ENCODE measurements around the gene TRRAP. TPM values are rescaled to one million over a fixed set of nuclear protein-coding genes. Genes with fewer than 3 reads are reported as not detected.
A peak's percentile ranks its signal among the peaks of the same experiment; 100 is the strongest.

Gene TRRAP
- polyA plus RNA-seq, 5 donors: 29.4 to 41.1 (median 31.4) TPM

DNA sequence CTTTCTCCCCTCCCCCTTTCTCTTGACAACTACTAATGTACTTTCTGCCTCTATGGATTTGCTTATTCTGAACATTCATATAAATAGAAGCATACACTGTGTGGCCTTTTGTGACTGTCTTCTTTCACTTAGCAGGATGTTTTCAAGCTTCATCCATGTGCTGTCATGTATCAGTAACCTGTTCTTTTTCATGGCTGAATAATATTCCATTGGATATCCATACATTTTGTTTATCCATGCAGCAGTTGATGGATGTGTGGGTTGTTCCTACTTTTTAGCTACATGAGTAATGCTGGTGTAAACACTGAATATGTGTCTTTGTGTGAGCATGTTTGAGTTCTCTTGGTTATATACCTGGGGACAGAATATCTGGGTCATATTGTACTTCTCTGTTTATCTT lies 107.6 kb downstream of the TRRAP start:
- DNase-seq: no peak

GRCh38 chr7:98988641-98989040 lies 110.3 kb downstream of the TRRAP start:
- DNase-seq: no peak

- DNase-seq: no peak
These were observed 112.0 kb downstream of the TRRAP start for GRCh38 chr7:98990356-98990755.

DNA sequence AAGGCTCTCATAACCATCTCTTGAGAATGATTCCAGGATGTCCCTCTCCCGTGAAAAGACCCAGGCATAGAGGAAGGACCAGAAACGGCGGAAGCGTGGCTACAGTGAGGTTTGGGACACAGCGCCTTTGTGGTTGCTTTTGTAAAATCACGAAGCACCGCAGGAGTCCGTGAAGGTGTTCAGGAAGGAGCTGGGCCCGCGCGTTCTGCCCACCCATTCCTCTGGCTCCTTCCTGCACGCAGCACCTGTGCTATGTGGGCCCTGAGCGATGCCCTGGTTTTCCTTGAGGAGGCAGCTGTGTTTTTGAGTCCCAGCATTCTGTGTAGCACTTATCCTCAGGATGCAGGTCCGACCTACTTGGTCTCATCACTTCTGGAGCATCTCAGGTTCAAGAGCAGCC lies 112.8 kb downstream of the TRRAP start:
- DNase-seq: no peak

GRCh38 chr7:98992076-98992475 lies 113.7 kb downstream of the TRRAP start:
- no peak for DNase-seq

DNA sequence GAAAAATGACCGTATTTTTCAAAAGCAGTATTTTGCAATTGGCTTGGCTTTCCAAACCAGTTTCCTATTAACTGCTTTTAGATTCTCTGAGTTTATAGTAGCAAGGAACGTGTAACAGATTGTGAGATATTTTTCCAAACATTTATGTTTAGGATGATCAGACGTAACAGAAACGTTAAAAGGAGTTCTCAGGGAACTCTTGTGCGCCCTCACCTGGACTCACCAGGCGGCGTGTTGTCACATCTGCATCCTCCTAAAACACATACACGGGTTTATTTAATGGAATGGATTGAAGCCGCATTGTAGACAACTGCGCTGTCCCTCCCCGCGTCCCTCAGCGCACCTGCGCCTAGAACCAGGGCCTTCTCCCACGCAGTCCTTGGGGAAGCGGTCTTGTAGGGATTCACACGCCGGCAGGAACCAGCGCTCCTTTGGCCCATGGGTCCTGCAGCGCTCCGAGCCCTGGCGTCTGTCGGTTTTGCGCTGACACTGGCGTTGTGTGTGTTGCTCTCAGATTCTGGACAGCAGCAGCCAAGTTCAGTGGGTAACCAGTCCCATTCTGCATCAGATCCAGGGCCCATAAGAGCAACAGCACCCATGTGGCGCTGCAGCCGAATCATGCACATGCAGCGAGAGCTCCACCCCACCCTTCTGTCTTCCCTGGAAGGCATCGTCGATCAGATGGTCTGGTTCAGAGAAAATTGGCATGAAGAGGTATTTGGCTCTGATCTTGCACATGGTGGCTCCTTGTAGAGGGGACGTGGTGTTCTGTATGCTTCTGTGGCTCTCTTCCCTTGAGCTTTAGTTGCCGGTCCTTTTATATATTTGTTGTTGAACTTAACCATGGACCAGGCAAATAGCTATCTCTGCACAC lies 114.9 kb downstream of the TRRAP start:
- no peak for DNase-seq

GRCh38 chr7:98994046-98994944 lies 116.0 kb downstream of the TRRAP start:
- no peak for DNase-seq

DNA sequence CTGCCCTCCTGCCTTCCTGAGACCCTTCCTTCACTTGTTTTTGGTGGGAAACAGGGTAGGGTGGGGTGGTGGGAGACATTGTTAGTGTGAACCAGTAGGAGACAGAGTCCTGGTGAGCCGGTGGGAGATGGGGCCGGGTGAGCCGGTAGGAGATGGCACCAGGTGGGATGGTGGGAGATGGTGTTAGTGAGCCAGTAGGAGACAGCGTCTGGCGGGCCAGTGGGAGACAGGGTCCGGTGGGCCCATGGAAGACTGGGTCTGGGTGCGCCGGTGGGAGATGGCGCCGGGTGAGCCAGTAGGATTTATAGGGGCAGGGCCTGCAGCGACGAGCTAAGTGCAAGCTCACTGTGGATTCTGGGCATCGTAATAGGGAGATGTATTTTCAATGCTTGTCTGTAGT lies 116.8 kb downstream of the TRRAP start:
- no peak for DNase-seq

- no peak for DNase-seq
These were observed 117.3 kb downstream of the TRRAP start for GRCh38 chr7:98995523-98996149.

GRCh38 chr7:98996150-98996552 lies 117.8 kb downstream of the TRRAP start:
- no peak for DNase-seq

DNA sequence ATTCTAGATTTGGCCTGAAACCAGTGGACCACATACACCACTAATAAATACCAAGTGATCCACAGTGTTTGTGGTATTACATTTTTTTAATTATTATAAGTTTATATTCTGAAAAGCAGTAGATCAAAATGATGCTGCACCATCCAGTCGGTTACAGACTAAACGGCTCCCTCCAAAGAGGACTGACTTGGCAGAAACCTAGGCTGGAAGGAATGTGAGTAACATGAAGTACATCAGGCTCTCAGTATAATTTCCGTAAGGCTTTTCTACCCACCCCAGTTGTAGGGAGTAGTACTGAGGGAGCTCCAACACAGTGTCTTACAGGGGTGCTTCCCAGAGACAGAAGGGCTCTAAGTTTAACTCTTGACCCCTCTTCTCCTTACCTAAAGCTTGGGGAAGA lies 119.5 kb downstream of the TRRAP start:
- no peak for DNase-seq

DNA sequence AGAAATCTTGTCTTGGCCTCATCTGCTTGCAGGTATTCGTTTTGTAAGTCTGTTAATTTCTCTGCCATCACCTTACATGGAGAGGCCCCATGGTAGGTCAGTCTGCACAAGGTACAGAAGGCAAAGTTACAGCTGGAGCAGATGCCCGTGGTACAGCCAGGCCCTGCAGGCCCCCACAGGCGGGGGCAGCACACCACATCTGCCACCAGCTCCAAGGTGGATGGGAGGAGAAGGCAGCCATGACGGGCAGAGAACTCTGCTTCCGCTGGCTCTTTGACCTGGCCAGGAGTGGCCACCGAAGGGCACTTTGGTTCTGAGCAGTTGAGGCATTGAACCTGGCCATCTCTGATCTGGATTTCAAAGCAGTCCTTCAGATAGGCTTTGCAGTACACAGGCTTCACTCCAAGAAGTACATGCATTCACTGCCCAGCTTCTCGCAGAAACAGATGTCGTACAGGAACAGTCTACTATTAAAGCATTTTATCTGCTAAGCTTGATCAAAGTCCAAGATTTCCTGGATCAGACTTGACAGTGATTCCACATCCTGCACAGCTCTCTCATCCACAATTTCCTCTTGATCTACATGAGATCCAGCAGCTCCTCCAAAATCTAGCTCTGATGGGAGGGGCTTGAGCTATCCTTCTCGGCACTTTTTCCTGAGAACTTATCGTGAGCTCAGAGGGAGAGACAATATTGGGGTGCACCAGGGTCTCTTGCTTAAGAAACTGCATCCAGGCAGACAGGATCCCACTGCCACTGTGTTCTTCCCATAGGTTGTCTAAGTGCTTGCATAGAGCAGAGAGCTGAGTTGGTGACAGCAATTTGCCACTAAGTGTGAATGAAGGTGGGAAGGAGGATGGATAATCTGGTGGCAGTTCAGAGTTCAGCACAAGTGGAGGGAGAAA lies 120.7 kb downstream of the TRRAP start:
- no peak for DNase-seq

GRCh38 chr7:99000196-99000903 lies 122.0 kb downstream of the TRRAP start:
- DNase-seq: no peak

- DNase-seq: no peak
These were observed 122.7 kb downstream of the TRRAP start for GRCh38 chr7:99000904-99001465.

GRCh38 chr7:99001482-99002147 lies 123.3 kb downstream of the TRRAP start:
- DNase-seq: no peak

DNA sequence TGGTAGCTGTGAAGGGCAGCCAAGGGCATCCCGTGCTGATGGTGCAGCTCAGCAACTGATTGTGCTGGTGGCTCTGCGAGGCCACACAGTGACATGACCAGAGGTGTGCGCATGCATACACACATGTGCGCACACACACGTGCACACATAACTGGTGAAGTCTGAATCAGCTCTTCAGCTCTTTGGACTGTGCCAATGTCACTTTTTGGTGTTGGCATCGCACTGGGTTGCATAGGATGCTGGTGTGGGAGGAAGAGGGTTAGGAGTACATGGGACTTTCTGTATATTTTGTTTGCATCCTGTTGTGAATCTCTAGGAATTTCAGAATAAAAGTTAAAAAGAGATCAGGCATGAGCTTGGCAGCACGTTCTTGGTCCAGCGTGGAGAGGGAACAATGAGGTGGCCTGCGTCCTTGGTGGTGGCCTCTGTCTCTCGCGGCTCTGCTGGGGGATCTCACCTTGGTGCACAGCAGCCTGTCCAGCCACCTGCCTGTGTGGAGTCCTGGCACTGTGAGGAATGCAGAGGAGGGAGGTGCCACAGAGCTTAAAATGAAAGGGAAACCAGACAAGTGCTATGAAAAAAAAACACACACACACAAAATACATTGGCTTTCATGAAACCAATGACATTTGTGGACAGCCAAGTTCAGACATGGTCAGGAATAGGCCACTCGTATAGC lies 124.0 kb downstream of the TRRAP start:
- DNase-seq: no peak

- DNase-seq: no peak
These were observed 124.5 kb downstream of the TRRAP start for GRCh38 chr7:99002827-99003212.

DNA sequence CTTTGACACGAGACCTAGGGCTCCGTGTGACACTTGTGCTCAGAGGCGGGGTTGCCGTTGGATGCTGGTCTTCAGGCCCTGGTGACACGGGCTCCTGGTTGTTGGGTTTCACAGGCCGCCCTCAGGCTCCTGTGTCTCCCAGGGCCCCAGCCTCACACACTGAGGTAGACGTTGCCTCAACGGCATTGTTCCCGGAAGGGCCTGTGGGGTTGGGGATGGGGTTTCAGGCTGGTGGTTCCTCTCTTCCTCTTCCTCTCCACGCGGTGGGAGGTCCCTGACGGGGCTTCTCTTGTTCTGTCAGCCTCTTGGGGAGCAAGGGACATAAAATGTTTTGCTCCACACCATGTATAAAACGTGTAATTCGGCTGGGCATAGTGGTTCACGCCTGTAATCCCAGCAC lies 125.1 kb downstream of the TRRAP start:
- no peak for DNase-seq

GRCh38 chr7:99004216-99004615 lies 125.9 kb downstream of the TRRAP start:
- peak in 1 of 2 donors; percentile 14 for DNase-seq
